Fibroblast of lung (primary cell): ENCODE data around the gene ANKRD62. TPM values are rescaled to one million over a fixed set of nuclear protein-coding genes. Genes with fewer than 3 reads are reported as not detected.

Source experiments
- DNase-seq, 2 donors: peaks; one replicate each; pipeline versions ENCODE4 v3.0.0 to v3.0.0-alpha.2; 2010; ENCODE audit warnings: low read depth in 2 of 2
- H2AFZ ChIP-seq: 2 replicates; pipeline ENCODE4 v1.5.1; 2012; ENCODE audit warnings: low read length, control low read depth, inconsistent platforms
- H3K27ac ChIP-seq: 2 replicates; pipeline ENCODE4 v1.5.1; 2011; ENCODE audit warnings: low read length, control low read depth; ENCODE audit not compliant: insufficient read depth
- H3K27me3 ChIP-seq: 2 replicates; pipeline ENCODE4 v1.5.1; 2011; ENCODE audit warnings: mild to moderate bottlenecking, low read length; ENCODE audit not compliant: control insufficient read depth, insufficient read depth
- H3K36me3 ChIP-seq: 2 replicates; pipeline ENCODE4 v1.5.1; 2011; ENCODE audit warnings: low read length; ENCODE audit not compliant: control insufficient read depth, insufficient read depth
- H3K4me1 ChIP-seq: 2 replicates; pipeline ENCODE4 v1.5.1; 2011; ENCODE audit warnings: low read length; ENCODE audit not compliant: control insufficient read depth, insufficient read depth; ENCODE audit errors: extremely low read depth
- H3K4me2 ChIP-seq: 2 replicates; pipeline ENCODE4 v1.5.1; 2011; ENCODE audit warnings: low read length, control low read depth; ENCODE audit not compliant: insufficient read depth; ENCODE audit errors: extremely low read depth
- H3K4me3 ChIP-seq, 4 experiments: fragments of 200-600 bp in 1 of 4; sonication (generic) in 1 of 4; replicated peaks in 1 of 4; 2 replicates each; pipeline ENCODE4 v1.5.1; 2011 to 2016; ENCODE audit warnings: low read length in 4 of 4, low read depth in 3 of 4, mild to moderate bottlenecking in 3 of 4, control low read depth in 2 of 4, inconsistent platforms in 1 of 4, mixed read lengths in 1 of 4; ENCODE audit not compliant: insufficient read depth in 1 of 4; ENCODE audit errors: control extremely low read depth in 1 of 4
- H3K79me2 ChIP-seq: 2 replicates; pipeline ENCODE4 v1.5.1; 2012; ENCODE audit warnings: mild to moderate bottlenecking, low read length, inconsistent platforms; ENCODE audit not compliant: control insufficient read depth, insufficient read depth
- H3K9ac ChIP-seq: 2 replicates; pipeline ENCODE4 v1.5.1; 2011; ENCODE audit warnings: mild to moderate bottlenecking, low read length, control low read depth; ENCODE audit not compliant: insufficient read depth
- H3K9me3 ChIP-seq: 2 replicates; pipeline ENCODE4 v1.5.1; 2012; ENCODE audit warnings: low read depth, low read length; ENCODE audit not compliant: control insufficient read depth, insufficient read depth
- H4K20me1 ChIP-seq: 2 replicates; pipeline ENCODE4 v1.5.1; 2011; ENCODE audit warnings: low read length; ENCODE audit not compliant: control insufficient read depth, insufficient read depth; ENCODE audit errors: extremely low read depth
- EZH2 ChIP-seq: IDR thresholded peaks from 2 replicates; pipeline ENCODE4 v1.5.1; 2012; ENCODE audit warnings: low read length, control low read depth, mild to moderate bottlenecking; ENCODE audit errors: missing control alignments
- polyA plus RNA-seq, 2 donors: library from polyadenylated mRNA; depleted of rRNA in 1 of 2; stranded (reverse) in 1 of 2; unstranded in 1 of 2; fragments of >200 nt; gene quantifications; 2 replicates each; pipeline ENCODE4 v1.2.1, GENCODE V29; 2011 to 2012; ENCODE audit warnings: missing spikeins in 1 of 2
- total RNA-seq: library from RNA; depleted of rRNA; stranded (reverse); fragments of >200 nt; gene quantifications from 2 replicates; pipeline ENCODE4 v1.2.1, GENCODE V29; 2014
- TF ChIP-seq, protein P1 (sequence below), 2 donors: IDR thresholded peaks in 1 of 2; conservative IDR thresholded peaks in 1 of 2; 1 replicate in 1 of 2; 2 replicates in 1 of 2; pipeline ENCODE4 v1.5.1; 2011 to 2012; ENCODE audit warnings: low read length in 2 of 2, control low read depth in 1 of 2, inconsistent platforms in 1 of 2, low read depth in 1 of 2, mild to moderate bottlenecking in 1 of 2

ANKRD62 gene
- total and polyA plus RNA-seq, 2 donors (not counting 1 experiment from before 2014, with no cell fraction given): not detected

DNA sequence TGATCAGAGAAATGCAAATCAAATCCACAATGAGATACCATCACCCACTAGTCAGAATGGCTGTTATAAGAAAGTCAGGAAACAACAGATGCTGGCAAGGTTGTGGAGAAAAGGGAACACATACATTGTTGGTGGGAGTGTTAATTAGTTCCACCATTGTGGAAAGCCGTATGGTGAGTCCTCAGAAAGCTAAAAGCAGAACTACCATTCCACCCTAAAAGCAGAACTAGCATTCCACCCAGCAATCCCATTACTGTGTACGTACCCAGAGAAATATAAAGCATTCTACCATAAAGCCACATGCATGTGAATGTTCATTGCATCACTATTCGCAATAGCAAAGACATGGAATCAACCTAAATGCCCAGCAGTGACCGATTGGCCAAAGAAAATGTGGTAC lies 60.7 kb downstream of the ANKRD62 start:
- no peak for TF ChIP-seq EZH2
- TF ChIP-seq, protein P1, sequence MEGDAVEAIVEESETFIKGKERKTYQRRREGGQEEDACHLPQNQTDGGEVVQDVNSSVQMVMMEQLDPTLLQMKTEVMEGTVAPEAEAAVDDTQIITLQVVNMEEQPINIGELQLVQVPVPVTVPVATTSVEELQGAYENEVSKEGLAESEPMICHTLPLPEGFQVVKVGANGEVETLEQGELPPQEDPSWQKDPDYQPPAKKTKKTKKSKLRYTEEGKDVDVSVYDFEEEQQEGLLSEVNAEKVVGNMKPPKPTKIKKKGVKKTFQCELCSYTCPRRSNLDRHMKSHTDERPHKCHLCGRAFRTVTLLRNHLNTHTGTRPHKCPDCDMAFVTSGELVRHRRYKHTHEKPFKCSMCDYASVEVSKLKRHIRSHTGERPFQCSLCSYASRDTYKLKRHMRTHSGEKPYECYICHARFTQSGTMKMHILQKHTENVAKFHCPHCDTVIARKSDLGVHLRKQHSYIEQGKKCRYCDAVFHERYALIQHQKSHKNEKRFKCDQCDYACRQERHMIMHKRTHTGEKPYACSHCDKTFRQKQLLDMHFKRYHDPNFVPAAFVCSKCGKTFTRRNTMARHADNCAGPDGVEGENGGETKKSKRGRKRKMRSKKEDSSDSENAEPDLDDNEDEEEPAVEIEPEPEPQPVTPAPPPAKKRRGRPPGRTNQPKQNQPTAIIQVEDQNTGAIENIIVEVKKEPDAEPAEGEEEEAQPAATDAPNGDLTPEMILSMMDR (conservative IDR thresholded peaks at IDR 0.05 in 1 of 2, IDR thresholded peaks at IDR 0.05 in 1 of 2; ENCODE audit: low read depth in 1 of 2, low read length in 2 of 2): no peak
- Histone ChIP-seq H3K4me1 (no peaks in the 10 kb centered on the region), H3K4me2 (no peak overlapping the region), H3K27me3 (no peaks in the 10 kb centered on the region), H3K9me3 (no peaks in the 10 kb centered on the region), H3K4me3 (no peak overlapping the region), H3K27ac (no peak overlapping the region), H3K9ac (no peak overlapping the region), H2AFZ (no peak overlapping the region), H3K79me2 (no peaks in the 10 kb centered on the region), H4K20me1 (no peaks in the 10 kb centered on the region), H3K36me3 (no peaks in the 10 kb centered on the region)
- DNase-seq: no peak

DNA sequence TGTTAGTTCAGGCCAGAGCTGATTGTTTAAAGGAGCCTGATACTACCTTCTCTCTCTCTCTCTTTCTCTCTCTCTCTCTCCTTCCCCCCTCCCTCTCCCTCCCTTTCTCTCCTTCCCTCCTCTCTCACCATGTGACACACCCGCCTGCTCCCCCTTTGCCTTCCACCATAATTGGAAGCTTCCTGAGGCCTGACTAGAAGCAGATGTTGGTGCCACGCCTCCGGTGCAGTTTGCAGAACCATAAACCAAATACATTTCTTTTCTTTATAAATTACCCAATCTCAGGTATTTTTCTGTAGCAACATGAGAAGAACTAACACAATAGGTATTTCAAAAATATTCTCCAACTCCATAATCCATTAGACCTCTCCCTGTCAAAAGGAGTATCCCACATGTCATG lies 62.4 kb downstream of the ANKRD62 start:
- no peaks in the 10 kb centered on the region for H4K20me1 ChIP-seq

DNA sequence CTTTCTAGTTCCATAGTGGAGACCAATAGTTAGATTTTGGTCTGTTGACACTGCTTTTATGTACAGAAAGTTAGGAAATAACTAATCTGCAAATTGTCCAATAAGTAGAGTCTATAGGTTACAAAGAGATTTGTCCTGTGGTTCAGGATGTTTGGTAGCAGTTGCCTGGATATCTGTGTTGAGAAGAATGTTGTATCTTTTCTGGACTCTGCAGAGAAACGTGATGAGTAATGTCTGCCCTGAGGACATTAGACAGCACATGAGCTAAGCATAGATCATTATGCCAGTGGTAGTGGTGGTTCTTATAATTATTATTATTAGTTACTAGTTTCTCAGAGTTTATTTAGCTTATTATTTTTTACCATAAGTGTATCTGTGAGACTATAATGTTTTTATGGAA lies 65.8 kb downstream of the ANKRD62 start:
- no peaks in the 10 kb centered on the region for H3K79me2 ChIP-seq
- H2AFZ ChIP-seq: no peak overlapping the region
- no peak for TF ChIP-seq EZH2
- TF ChIP-seq, protein P1 (conservative IDR thresholded peaks at IDR 0.05 in 1 of 2, IDR thresholded peaks at IDR 0.05 in 1 of 2; ENCODE audit: low read depth in 1 of 2, low read length in 2 of 2): no peak
- H3K9ac ChIP-seq: no peak overlapping the region
- H4K20me1 ChIP-seq: no peaks in the 10 kb centered on the region
- DNase-seq: no peak
- no peaks in the 10 kb centered on the region for H3K9me3 ChIP-seq
- no peaks in the 10 kb centered on the region for H3K27me3 ChIP-seq
- H3K4me3 ChIP-seq: no peak overlapping the region
- H3K4me2 ChIP-seq: no peak overlapping the region
- H3K36me3 ChIP-seq: no peaks in the 10 kb centered on the region
- no peaks in the 10 kb centered on the region for H3K4me1 ChIP-seq
- H3K27ac ChIP-seq: no peak overlapping the region

More for the DNA sequence above, 62.4 kb downstream of the ANKRD62 start:
- Histone ChIP-seq H2AFZ (no peak overlapping the region), H3K36me3 (no peaks in the 10 kb centered on the region), H3K4me1 (no peaks in the 10 kb centered on the region), H3K27ac (no peak overlapping the region), H3K4me3 (no peak overlapping the region), H3K79me2 (no peaks in the 10 kb centered on the region), H3K9me3 (no peaks in the 10 kb centered on the region), H3K27me3 (no peaks in the 10 kb centered on the region), H3K4me2 (no peak overlapping the region), H3K9ac (no peak overlapping the region)
- DNase-seq: no peak
- TF ChIP-seq EZH2: no peak
- TF ChIP-seq, protein P1 (conservative IDR thresholded peaks at IDR 0.05 in 1 of 2, IDR thresholded peaks at IDR 0.05 in 1 of 2; ENCODE audit: low read depth in 1 of 2, low read length in 2 of 2): no peak
